T1000 (cell line): Measurements from ENCODE around the gene LAMC3.

Experiments used
- DNase-seq: peaks from one replicate; lab custom pipeline; 2025; ENCODE audit warnings: mixed read lengths; lab: John Stamatoyannopoulos, UW

Gene LAMC3

DNA sequence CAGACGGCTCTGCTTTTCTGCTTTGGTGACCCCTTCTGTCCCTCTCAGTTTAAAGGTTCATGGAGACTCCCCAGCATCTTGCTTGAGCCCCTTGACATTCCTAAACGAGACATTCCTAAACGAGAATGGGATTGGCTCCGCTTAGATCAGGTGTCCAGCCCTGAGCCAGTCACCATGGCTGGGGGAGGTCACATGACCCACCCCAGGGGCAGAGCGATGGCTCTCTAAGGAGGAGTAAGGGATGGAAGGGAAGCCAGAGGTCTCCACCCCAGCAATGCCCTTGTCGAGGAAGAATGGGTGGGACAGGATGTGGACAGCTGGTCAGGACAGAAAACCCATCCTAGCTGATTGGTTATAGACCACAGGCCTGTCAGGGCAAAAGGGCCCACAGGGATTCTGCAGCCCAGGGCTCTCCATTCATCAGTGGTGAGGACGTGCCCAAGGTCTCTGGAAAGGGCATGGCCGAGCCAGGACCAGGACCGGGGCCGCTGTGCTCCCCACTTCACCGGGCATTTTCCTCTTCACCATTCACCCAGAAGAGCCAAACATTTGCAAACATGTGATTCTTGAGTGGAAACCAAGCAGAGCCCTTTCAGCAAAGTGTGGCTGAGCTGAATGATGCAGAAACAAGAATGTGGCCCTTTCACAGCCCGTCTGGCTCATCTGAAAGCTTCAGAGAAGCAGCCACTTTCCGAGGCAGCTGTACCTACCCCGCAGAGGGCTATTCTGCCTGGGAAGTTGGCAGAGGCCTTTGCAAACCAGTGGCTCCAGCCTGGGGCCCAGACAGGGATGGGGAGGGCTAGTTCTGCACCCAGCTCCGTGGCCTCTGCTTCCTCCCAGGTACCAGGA lies 67.6 kb downstream of the LAMC3 start:
- no peak for DNase-seq

DNA sequence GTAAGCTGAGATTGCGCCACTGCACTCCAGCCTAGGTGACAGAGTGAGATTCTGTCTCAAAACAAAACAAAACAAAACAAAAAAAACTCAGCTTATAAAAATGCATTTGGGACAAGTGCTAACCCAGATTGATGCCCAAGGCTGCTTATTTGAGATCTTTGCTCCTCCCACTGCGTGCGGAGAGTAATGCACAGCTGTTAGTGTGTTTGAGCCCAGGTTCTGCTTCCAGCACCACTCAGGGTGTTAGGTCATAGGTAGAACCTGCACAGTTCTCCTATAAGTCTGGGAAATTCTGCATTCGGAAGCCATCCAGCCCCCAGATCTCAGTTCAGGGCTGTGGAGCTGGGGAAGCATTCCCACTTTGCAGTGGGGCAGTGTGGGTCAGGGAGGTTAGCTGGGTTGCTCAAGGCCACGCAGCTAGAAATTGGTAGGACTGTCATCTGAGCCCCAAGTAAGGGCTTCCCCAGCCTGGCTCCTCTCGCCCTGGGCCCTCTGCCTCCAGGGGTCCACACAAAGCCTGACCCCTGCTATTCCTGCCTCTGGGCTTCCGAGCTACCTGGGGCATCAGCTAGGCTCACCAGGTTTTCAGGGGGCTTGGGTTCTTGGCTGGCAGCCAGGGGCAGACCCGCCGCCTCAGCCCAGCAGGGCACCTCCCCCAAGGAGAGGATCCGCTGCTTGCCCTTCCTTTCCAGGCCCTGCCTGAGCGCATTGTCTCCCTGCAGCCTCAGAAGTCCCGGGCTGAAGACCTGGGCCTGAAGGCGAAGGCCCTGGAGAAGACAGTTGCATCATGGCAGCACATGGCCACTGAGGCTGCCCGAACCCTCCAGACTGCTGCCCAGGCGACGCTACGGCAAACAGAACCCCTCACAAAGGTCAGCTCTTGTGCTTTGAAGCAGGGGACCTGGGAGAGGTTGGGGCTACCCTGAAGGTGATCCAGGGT lies 69.7 kb downstream of the LAMC3 start:
- no peak for DNase-seq

DNA sequence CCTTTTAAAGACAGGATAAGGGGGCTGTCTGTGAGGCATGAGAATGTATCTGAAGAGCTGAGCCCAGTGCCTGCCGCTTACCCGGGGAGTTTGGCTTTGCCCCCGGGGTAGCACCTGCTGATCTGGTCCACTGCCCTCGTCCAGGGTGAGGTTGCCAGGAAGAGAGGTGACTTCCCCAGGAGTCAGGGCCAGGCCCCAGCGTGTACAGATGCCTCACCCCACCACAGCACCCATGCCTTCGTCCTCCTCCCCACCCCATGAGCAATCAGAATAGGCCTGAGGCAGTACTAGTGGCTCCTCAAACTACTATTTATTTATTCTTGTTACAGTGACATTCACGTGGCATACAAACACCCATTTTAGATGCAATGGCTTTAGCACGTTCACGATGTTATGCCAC lies 71.6 kb downstream of the LAMC3 start:
- no peak for DNase-seq

DNA sequence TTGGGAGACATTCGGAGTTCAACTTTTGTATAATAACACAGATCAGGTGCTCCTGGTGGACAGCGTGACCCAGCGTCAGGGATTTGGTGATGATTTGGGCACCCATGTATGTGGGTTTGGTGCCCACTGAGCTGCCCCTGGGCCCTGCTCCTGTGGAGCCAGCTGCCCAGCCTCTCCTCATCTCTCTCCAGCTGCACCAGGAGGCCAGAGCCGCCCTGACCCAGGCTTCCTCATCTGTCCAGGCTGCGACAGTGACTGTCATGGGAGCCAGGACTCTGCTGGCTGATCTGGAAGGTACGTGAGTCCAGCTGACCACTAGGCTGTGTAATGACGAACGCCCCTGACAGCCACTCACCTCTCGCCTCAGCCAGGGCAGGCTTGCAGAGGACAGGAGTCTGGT lies 72.9 kb downstream of the LAMC3 start:
- DNase-seq, result no peak

DNA sequence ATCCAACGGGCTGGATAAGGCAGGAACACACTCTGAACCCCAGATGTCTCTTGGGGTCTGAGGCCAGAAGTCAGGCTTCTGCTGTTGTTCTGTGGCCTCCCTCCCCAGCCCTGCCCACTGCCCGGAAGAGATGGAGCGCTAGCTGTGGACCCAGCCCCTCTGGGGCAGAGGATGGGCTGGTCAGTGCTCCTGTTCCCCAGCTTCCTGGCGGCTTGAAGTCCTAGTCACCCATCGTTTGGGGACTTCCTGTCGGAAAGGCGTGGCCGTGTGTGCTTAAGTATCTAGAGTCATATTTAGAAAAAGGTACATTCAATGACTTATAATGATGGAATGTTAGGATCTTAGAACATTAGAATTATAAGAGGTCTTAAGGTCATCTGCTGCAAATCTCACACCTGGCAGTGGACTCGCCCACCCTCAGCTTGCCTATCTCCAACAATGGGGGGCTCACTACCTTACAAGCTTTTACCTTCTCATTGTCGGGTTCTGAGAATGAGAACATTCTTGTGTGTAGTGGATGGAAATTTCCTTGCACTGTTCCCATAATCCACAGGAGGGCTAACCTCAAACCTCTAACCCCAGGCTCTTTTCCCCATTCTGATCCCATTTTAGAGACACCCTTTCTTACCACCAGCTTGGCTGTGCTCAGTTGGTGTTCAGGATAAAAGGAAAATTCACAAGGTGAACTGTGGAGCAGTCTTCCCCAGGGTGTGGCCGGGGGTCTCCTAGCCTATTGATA lies 74.0 kb downstream of the LAMC3 start:
- no peak for DNase-seq

DNA sequence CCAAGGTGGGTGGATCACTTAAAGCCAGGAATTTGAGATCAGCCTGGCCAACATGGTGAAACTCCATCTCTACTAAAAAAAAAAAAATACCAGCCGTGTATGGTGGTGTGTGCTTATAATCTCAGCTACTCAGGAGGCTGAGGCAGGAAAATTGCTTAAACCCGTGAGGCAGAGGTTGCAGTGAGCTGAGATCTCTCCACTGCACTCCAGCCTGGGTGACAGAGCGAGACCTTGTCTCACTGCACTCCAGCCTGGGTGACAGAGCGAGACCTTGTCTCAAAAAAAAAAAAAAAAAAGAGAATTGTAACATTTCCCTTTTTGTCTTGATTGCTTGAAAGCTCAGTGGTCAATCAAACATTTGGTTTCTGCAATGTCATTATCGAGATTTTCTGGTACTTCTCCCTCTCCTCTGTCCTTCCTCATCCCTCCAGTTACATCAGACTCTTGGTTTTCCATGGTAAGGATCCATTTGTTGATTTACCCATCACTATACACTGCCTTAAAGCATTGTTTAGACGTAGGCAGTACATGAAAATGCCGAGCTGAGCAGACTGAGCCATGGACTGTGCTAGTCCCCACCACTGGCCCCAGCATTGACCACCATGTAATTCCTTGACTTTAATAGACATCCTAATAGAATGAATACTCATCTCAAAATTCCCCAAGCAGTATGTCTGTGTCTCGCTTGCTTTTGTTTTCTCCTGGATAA lies 75.8 kb downstream of the LAMC3 start:
- no peak for DNase-seq

DNA sequence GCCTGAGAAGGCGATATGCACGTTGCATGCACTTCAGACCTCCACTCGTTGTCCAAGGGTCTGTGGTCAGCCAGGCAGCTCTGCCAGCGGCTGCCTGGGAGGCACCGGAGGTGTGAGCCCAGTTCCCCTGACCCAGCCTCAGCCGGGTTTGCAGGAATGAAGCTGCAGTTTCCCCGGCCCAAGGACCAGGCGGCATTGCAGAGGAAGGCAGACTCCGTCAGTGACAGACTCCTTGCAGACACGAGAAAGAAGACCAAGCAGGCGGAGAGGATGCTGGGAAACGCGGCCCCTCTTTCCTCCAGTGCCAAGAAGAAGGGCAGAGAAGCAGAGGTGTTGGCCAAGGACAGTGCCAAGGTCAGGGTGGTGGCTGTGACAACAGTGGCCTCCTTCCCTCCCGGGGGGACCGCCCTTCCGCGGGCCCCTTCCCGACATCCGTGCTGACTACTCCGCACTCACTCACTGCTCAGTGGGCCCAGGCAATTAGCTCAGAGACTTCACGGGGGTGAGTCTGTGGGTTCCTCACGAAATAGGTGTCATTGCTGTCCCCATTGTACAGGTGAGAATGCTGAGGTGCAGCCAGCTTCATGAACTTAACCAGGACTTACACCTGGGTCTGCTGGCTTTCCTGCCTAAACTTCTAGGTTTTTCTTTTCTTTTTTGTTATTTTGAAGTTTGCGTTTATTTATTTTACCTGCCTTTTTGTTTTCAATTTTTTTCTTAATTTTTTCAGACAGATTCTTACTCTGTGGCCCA lies 76.6 kb downstream of the LAMC3 start:
- DNase-seq, result no peak

DNA sequence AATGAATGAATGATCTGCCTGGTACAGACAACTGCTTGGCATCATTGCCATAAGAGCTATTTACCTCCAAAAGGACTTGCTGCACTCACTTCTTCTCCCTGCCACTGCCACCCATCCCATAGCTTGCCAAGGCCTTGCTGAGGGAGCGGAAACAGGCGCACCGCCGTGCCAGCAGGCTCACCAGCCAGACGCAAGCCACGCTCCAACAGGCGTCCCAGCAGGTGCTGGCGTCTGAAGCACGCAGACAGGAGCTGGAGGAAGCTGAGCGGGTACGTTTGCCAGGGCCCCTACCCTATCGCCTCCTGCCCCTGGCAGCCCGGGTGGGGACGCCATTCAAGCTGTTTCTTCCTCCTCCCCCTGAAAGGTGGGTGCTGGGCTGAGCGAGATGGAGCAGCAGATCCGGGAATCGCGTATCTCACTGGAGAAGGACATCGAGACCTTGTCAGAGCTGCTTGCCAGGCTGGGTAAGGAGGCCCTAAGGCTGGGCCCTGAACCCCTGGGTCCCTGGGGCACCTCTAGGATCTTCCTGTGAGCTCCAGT lies 78.5 kb downstream of the LAMC3 start:
- no peak for DNase-seq

DNA sequence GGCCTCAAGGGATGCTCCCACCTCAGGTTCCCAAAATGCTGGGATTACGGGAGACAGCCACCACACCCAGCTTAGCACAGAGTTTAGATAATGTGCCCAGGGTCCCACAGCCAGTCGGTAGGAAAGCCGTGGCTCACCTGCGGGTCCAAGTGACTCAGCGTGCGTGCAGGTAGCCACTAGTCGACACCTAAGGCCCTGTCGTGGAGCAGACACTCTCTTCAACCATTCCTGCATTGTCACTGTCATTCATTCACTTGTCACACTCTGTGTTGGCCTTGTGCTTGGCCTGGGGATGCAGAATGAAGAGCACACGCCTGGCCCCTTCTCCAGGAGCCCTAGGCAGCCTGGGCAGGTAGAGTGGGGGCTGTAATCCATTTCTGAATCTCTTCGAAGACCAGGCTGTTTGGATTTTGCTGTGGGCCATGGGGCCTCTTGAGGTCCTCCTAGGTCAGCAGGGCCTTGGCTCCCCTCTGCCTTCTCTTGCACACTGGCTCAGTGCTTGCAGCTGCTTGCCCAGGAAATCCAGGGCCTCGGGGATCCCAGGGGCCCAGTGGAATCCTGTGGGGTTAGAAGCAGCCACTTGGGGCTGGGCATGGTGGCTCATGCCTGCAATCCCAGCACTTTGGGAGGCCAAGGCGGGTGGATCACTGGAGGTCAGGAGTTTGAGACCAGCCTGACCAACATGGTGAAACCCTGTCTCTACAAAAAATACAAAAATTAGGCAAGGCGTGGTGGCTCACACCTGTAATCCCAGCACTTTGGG lies 81.2 kb downstream of the LAMC3 start:
- no peak for DNase-seq

DNA sequence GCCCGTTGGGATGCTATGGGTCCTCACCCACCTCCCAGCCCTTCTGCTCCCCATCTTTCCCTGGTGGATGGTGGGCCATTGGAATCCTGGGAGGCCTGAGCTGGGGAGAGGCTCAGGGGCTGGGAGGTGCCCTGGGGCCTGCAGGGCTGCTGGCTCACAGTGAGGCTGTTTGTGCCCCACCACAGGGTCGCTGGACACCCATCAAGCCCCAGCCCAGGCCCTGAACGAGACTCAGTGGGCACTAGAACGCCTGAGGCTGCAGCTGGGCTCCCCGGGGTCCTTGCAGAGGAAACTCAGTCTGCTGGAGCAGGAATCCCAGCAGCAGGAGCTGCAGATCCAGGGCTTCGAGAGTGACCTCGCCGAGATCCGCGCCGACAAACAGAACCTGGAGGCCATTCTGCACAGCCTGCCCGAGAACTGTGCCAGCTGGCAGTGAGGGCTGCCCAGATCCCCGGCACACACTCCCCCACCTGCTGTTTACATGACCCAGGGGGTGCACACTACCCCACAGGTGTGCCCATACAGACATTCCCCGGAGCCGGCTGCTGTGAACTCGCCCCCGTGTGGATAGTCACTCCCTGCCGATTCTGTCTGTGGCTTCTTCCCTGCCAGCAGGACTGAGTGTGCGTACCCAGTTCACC lies 82.5 kb downstream of the LAMC3 start:
- no peak for DNase-seq

DNA sequence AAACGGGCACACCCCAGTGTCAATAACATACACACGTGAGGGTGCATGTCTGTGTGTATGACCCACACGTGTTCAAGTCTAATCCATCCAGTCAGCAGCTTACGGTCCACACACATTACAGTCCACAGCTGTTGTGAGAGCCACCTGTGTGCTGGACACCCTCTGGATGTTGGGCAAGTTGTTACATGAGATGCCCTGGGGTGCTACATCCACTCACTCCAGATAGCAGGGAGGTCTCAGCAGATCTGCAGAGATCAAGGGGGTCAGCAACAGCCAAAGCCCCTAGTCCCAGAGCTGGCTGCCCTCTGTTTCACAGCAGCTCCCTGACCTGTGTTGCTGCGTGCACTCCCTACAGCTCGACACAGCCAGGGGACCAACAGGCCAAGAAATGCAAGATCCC lies 83.1 kb downstream of the LAMC3 start:
- DNase-seq, result no peak

DNA sequence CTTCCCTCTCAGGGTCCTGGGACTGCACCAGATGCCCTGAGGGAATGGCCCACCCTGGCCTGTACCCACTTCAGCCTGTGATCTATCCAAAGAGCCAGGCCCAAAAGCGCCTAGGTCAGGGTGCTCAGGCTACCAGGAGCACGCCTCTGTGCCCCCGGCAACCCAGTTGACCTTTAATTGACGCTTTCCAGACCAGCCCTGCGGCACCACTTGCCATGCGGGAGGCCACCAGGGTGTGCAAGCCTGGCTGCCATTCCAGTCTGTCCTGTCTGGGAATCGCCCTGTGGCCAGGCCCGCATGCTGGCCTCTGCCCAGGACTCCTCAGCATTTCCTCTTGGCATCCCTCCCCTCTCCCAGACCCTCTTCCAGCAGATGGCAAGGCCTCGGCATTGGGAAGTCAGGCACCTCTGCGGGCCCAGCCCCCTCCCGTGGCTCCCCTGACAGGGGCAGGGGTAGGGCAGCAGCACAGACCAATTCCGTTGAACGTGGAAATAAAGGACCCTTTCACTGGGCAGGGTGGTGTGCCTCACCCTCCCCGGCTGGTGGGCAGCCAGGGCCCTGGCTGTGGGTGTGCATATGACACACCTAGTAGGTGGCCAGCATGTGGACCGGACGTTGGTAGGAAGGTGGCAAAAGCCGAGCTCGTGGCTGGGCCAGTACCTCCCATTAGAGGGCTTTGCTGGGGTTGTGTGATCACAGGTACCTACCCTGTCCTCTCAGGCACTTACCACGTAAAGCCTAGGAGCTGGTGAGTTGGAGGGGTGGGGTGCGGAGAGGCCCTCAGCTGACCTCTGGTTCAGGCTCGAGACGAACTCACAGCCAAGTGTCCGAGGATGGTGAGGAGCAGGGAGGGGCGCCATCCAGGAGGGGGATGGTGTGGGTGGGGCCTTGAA lies 83.8 kb downstream of the LAMC3 start:
- no peak for DNase-seq

DNA sequence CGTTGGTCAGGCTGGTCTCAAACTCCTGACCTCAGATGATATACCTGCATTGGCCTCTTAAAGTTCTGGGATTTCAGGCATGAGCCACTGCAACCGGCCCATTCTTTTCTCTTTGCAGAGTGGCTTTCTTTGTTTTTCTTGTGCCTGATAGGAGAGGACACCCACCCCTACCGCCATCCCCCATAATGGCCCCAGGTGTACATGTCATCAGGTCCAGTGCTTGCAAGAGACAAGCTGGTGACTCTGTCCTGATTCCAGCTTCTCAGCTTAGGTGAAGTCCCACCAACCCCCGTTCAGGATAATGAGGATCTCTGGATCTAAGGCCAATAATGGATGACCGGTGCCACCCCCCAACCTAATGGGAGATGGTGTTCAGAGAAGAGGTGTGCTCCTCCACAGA lies 85.0 kb downstream of the LAMC3 start:
- no peak for DNase-seq

DNA sequence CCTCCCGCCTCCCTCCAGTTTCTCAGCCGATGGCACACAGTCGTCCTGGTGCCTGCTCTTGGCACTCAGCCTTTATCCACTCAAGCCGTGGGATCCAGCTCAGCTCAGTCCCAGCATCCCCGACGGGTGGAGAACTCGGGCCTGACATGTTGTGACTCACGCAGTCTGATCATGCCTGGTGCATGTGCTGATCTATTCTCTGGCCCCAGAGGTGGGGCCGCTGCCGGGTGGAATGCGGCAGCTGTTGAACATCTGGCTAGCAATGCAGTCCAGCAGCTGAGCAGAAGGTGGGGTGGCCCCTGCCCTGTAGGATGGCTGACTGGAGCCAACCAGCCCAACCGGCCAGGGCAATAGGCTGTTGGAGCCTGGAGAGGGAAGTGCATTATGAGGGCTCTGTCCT lies 85.6 kb downstream of the LAMC3 start:
- DNase-seq, result no peak

DNA sequence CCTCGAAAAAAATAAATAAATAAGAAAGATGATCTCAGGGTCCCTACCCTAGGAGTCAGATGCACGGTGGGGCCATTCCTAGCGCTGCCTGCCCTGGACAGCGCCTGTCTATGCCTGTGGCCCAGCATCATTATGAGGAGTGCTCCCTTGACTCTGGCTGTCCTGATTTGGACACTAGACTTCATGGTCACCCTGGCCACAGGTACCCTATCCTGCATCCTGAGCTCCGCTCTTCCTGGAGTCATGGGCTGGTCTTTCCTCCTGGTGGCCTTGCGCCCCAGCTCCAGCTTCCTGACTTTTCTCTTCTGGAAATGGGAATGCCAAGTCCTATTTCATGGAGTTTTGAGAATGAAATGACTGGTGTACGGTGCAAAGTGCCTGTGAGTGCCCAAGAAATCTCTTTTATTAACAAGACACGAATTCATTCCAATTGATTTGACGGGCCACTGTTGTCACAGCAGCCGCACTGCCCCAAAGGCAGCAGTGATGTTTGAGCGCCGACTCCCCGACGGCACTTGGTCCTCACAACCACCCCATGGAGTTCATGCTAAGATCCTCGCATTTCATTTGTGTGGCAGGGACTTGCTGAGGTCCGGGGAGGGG lies 86.8 kb downstream of the LAMC3 start:
- no peak for DNase-seq

DNA sequence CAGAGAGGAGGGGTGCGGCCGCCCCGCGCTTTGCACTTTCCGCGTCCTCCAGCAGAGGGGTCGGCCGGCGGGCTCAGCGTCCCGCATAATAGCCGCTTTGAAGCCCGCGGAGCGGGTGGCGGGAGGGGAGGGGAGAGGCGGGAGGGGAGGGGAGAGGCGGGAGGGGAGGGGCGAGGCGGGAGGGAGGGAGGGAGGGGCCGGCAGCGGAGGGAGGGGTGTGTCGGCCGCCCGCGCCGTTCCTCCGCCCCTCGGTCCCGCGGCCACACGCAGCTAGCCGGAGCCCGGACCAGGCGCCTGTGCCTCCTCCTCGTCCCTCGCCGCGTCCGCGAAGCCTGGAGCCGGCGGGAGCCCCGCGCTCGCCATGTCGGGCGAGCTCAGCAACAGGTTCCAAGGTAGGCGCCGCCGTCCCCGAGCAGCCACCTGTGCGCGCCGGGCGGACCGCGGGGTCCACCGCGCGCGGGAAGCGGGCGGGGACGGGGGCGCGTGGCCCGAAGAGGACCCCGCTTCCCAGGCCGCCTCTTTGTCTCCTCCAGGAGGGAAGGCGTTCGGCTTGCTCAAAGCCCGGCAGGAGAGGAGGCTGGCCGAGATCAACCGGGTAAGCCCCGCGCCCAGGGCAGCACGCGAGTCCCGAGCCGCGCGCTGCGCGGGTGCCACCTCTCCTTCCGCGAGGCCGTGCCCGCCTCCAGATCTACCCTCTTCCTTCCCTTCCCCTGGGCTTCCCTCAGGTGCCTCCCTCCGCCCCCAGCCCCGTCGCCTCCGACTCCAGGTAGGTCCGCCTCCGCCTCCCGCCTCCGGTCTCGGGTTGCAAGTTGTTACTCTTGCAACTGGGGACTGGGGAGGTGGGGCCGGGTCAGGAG lies 87.5 kb downstream of the LAMC3 start, which contains the start of gene AIF1L:
AIF1L (plus strand) TSS at position 263 of the 857 bp plus-strand sequence; CDS start at position 362, 99 bp downstream.
- DNase-seq, result no peak
